HUES6 (cell line): ENCODE results near the gene RER1.

Experiments used
- H3K27ac ChIP-seq: 2 replicates; pipeline ENCODE4 v1.7.0; 2013; ENCODE audit warnings: low read depth, mild to moderate bottlenecking, low read length, inconsistent platforms
- H3K27me3 ChIP-seq: 2 replicates; pipeline ENCODE4 v1.6.1; 2013; ENCODE audit warnings: low read length; ENCODE audit not compliant: control insufficient read depth, insufficient read depth
- H3K36me3 ChIP-seq: 2 replicates; pipeline ENCODE4 v1.6.1; 2013; ENCODE audit warnings: low read length; ENCODE audit not compliant: control insufficient read depth, insufficient read depth
- H3K4me1 ChIP-seq: 2 replicates; pipeline ENCODE4 v1.6.1; 2013; ENCODE audit warnings: low read length; ENCODE audit not compliant: control insufficient read depth, insufficient read depth
- H3K4me3 ChIP-seq: 2 replicates; pipeline ENCODE4 v1.5.1; 2013; ENCODE audit warnings: low read depth, low read length
- H3K9ac ChIP-seq: one replicate; pipeline ENCODE4 v1.6.1; 2013; ENCODE audit warnings: mild to moderate bottlenecking, low read length
- H3K9me3 ChIP-seq: 2 replicates; pipeline ENCODE4 v1.6.1; 2013; ENCODE audit warnings: low read depth, low read length; ENCODE audit not compliant: control insufficient read depth, insufficient read depth

The RER1 gene

GRCh38 chr1:2413495-2414296 lies 22.1 kb downstream of the RER1 start:
- Histone ChIP-seq H3K4me1 (peaks cover 10% of the 10 kb centered on the region), H3K4me3 (peak overlapping the region; percentile 86), H3K27ac (peak overlapping the region; percentile 82; the same call in 1 of the 2 replicates)

GRCh38 chr1:2414297-2414958 lies 22.8 kb downstream of the RER1 start:
- Histone ChIP-seq H3K27me3 (peaks cover 19% of the 10 kb centered on the region; the same call in 1 of the 2 replicates), H3K9ac (peak overlapping the region; percentile 42), H3K4me1 (peaks cover 10% of the 10 kb centered on the region), H3K27ac (no peak overlapping the region), H3K4me3 (peak overlapping the region; percentile 86), H3K9me3 (no peaks in the 10 kb centered on the region), H3K36me3 (peaks cover 8% of the 10 kb centered on the region)

More at GRCh38 chr1:2413495-2414296, 22.1 kb downstream of the RER1 start:
- peaks cover 12% of the 10 kb centered on the region for H3K36me3 ChIP-seq
- H3K27me3 ChIP-seq: peaks cover 13% of the 10 kb centered on the region; the same call in 1 of the 2 replicates
- H3K9me3 ChIP-seq: no peaks in the 10 kb centered on the region
- peak overlapping the region; percentile 82 for H3K9ac ChIP-seq

DNA sequence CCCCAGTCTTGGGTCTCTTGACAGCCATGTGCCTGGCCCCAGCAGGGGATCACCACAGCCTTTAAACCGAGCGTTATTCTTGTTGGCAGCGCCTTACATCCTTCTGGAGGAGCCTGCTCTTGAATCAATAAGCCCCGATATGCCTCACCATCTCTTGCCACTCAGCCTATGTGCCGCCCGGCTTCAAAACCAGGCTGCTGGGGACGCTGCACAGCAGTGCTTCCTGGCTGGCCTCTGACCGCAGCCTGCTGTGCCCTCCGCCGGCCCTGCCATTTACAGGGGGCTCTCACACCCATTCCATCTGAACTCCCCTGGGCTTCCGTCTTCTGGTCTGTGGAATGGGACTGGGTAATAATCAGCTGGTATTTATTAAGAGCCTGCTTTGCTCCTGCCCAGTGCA lies 23.7 kb downstream of the RER1 start:
- H3K4me3 ChIP-seq: no peak overlapping the region
- H3K4me1 ChIP-seq: peaks cover 10% of the 10 kb centered on the region
- peaks cover 19% of the 10 kb centered on the region; the same call in 1 of the 2 replicates for H3K27me3 ChIP-seq
- no peak overlapping the region for H3K27ac ChIP-seq
- H3K9me3 ChIP-seq: no peaks in the 10 kb centered on the region
- no peak overlapping the region for H3K9ac ChIP-seq
- peaks cover under 1% of the 10 kb centered on the region; the same call in 1 of the 2 replicates for H3K36me3 ChIP-seq

DNA sequence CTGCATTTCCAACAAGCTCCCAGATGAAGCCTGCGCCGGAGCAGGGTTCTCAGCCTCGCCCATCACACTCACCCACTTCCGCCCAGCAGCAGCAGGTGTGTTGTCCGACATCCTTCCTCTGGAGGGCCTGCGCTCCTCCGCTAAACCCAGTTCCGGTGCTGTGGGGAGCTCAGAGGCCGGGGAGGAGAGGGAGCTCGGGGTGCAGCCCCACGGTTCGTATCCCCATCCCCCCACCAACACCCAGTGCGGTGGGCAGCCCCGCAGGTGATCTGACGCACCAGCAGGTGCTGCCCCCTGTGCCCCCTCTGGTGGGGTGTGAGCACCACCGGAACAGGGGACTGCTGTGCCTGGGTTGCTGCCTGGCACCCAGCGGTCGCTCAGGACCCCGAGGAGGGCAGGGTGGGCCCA lies 24.2 kb downstream of the RER1 start:
- Histone ChIP-seq H3K4me3 (no peak overlapping the region), H3K27ac (no peak overlapping the region), H3K36me3 (no peaks in the 10 kb centered on the region), H3K4me1 (peaks cover 10% of the 10 kb centered on the region), H3K9me3 (no peaks in the 10 kb centered on the region), H3K27me3 (peaks cover 19% of the 10 kb centered on the region; the same call in 1 of the 2 replicates), H3K9ac (no peak overlapping the region)

GRCh38 chr1:2416403-2416802 lies 24.8 kb downstream of the RER1 start:
- H3K4me1 ChIP-seq: peaks cover 10% of the 10 kb centered on the region
- peaks cover 19% of the 10 kb centered on the region; the same call in 1 of the 2 replicates for H3K27me3 ChIP-seq
- H3K4me3 ChIP-seq: no peak overlapping the region
- no peaks in the 10 kb centered on the region for H3K36me3 ChIP-seq
- no peaks in the 10 kb centered on the region for H3K9me3 ChIP-seq
- no peak overlapping the region for H3K27ac ChIP-seq
- H3K9ac ChIP-seq: no peak overlapping the region

DNA sequence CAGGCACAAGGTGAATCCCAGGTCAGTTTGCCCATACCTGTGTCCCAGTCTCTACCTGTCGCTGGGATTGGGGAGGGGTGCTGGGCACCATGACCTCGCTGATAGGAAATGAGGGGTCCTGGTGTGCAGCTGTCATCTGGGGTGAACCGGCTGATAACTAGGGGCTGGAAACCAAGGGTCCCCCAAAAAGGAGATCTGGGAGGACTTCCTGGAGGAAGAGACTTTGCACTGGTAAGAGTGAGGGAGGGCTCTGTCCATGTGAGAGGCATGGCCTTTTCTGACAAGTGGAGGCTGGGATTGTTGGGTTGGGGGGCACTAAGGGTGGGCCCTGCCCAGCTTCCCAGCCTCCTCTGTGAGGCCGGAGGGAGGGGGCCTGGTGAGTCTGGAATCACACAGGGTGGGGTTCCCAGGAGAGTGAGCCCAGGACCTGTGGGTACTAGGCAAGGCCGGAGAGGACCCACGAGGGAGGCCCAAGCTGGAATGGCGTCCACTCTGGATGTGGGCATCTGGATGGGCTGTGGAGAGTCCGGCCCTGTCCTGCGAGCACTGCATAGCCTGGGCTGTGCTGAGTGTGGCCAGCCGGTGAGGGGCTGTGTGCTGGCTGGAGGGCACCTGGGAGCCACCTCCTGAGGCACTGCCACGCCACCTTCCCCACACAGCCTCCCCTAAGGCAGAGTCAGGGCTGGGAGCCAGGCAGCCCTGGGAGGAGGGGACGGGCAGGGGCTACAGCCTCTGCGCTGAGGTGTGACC lies 25.6 kb downstream of the RER1 start:
- Histone ChIP-seq H3K4me3 (no peak overlapping the region), H3K4me1 (peaks cover 10% of the 10 kb centered on the region)

GRCh38 chr1:2417833-2418225 lies 26.2 kb downstream of the RER1 start:
- H3K9me3 ChIP-seq: no peaks in the 10 kb centered on the region
- no peak overlapping the region for H3K4me3 ChIP-seq
- no peak overlapping the region for H3K9ac ChIP-seq
- no peak overlapping the region for H3K27ac ChIP-seq
- H3K36me3 ChIP-seq: no peaks in the 10 kb centered on the region
- peaks cover 19% of the 10 kb centered on the region; the same call in 1 of the 2 replicates for H3K27me3 ChIP-seq
- peaks cover 10% of the 10 kb centered on the region for H3K4me1 ChIP-seq

More for the DNA sequence above, 25.6 kb downstream of the RER1 start:
- H3K9ac ChIP-seq: no peak overlapping the region
- peaks cover 19% of the 10 kb centered on the region; the same call in 1 of the 2 replicates for H3K27me3 ChIP-seq
- no peak overlapping the region for H3K27ac ChIP-seq
- no peaks in the 10 kb centered on the region for H3K36me3 ChIP-seq
- no peaks in the 10 kb centered on the region for H3K9me3 ChIP-seq

GRCh38 chr1:2418791-2419320 lies 27.2 kb downstream of the RER1 start:
- peaks cover 19% of the 10 kb centered on the region; the same call in 1 of the 2 replicates for H3K27me3 ChIP-seq

DNA sequence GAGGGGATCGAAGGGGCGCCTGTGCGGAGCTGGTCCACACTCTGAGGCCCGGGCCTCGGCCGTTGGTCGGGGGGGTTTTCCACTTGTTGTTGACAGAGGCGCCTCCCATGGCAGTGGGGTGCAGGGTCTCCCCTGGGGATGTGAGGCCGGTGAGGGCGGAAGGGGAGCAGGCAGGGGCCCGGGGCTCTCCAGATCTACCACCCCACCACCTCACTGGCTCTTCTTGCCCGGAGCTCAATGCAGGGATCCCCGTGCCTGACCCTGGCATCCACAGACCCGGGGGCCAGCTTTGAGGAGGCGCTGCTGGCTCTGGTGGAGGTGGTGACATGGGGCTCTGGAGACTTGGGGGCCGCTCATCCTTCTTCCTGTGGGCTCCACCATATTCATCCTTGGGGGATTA lies 27.8 kb downstream of the RER1 start:
- peaks cover 6% of the 10 kb centered on the region; the same call in 1 of the 2 replicates for H3K9me3 ChIP-seq
- no peaks in the 10 kb centered on the region for H3K36me3 ChIP-seq
- H3K9ac ChIP-seq: no peak overlapping the region
- H3K4me1 ChIP-seq: no peaks in the 10 kb centered on the region
- H3K27me3 ChIP-seq: peaks cover 19% of the 10 kb centered on the region; the same call in 1 of the 2 replicates
- H3K27ac ChIP-seq: no peak overlapping the region
- no peak overlapping the region for H3K4me3 ChIP-seq

More at GRCh38 chr1:2418791-2419320, 27.2 kb downstream of the RER1 start:
- H3K9ac ChIP-seq: no peak overlapping the region
- peaks cover 6% of the 10 kb centered on the region; the same call in 1 of the 2 replicates for H3K9me3 ChIP-seq
- no peak overlapping the region for H3K27ac ChIP-seq
- H3K4me3 ChIP-seq: no peak overlapping the region
- no peaks in the 10 kb centered on the region for H3K36me3 ChIP-seq
- peaks cover 5% of the 10 kb centered on the region for H3K4me1 ChIP-seq

DNA sequence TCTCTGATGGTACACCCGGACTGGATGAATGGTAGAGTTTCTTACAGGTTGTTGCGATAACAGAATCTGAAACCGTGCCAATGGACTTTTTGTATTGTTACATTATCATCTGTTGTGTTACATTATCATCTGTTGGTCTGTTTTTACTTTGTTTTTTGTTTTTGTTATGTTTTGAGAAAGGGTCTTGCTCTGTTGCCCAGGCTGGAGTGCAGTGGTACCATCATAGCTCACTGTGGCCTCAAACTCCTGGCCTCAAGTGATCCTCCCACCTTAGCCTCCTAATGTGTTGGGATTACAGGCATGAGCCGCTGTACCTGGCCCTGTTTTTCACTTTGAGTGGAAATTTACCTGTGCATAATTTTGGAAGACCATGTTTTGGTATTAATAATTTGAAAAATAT lies 30.9 kb downstream of the RER1 start:
- Histone ChIP-seq H3K4me1 (no peaks in the 10 kb centered on the region), H3K27me3 (peaks cover 16% of the 10 kb centered on the region; the same call in 1 of the 2 replicates), H3K27ac (no peak overlapping the region)

More for the DNA sequence above, 30.9 kb downstream of the RER1 start:
- Histone ChIP-seq H3K36me3 (no peaks in the 10 kb centered on the region), H3K4me3 (no peak overlapping the region), H3K9ac (no peak overlapping the region), H3K9me3 (peaks cover 6% of the 10 kb centered on the region; the same call in 1 of the 2 replicates)
